ENCODE data around the gene KCNJ18.
"Not testable (repeated sequence)": the region's sequence is repeated elsewhere in the genome, so short reads cannot be mapped to it uniquely, and the experiment has no call there.

KCNJ18 gene

GRCh38 chr17:21711182-21711581, 18.9 kb downstream of the KCNJ18 start:
- H3K4me3 ChIP-seq (ENCODE audit: low read length) = no peak overlapping the region
- no peak for DNase-seq (ENCODE audit: low read depth)
- TF ChIP-seq, protein P1, sequence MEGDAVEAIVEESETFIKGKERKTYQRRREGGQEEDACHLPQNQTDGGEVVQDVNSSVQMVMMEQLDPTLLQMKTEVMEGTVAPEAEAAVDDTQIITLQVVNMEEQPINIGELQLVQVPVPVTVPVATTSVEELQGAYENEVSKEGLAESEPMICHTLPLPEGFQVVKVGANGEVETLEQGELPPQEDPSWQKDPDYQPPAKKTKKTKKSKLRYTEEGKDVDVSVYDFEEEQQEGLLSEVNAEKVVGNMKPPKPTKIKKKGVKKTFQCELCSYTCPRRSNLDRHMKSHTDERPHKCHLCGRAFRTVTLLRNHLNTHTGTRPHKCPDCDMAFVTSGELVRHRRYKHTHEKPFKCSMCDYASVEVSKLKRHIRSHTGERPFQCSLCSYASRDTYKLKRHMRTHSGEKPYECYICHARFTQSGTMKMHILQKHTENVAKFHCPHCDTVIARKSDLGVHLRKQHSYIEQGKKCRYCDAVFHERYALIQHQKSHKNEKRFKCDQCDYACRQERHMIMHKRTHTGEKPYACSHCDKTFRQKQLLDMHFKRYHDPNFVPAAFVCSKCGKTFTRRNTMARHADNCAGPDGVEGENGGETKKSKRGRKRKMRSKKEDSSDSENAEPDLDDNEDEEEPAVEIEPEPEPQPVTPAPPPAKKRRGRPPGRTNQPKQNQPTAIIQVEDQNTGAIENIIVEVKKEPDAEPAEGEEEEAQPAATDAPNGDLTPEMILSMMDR (conservative IDR thresholded peaks at IDR 0.05; ENCODE audit: low read depth, low read length) = no peak

- not testable (repeated sequence) for DNase-seq (ENCODE audit: low read depth); H3K4me3 ChIP-seq (ENCODE audit: low read length)
Measured at GRCh38 chr17:21713020-21713419, 20.7 kb downstream of the KCNJ18 start.

GRCh38 chr17:21713631-21714030, 21.3 kb downstream of the KCNJ18 start:
- not testable (repeated sequence) for DNase-seq (ENCODE audit: low read depth); H3K4me3 ChIP-seq (ENCODE audit: low read length)

DNA sequence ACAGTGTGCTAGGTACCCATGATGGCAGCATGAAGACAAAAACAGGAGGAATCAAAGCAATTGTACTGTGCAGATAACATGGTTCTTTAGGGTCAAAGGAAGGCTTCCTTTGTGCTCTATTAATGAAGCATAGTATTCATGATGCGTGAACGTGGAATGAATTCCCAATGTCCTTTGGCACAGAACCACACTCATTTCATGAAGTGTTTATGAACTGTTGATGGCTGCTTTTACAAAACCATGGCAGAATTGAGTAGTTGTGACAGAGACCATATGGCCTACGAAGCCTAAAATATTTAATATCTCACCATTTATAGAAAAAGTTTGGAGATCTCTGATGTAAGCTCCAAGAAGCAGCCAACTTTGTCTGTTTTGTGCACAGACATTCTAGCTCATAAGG, 22.4 kb downstream of the KCNJ18 start:
- DNase-seq (ENCODE audit: low read depth); H3K4me3 ChIP-seq (ENCODE audit: low read length): not testable (repeated sequence)

- not testable (repeated sequence) for DNase-seq (ENCODE audit: low read depth); H3K4me3 ChIP-seq (ENCODE audit: low read length)
Measured at GRCh38 chr17:21715877-21716276, 23.6 kb downstream of the KCNJ18 start.

- DNase-seq (ENCODE audit: low read depth); H3K4me3 ChIP-seq (ENCODE audit: low read length): not testable (repeated sequence)
Measured at GRCh38 chr17:21718971-21719370, 26.6 kb downstream of the KCNJ18 start.

DNA sequence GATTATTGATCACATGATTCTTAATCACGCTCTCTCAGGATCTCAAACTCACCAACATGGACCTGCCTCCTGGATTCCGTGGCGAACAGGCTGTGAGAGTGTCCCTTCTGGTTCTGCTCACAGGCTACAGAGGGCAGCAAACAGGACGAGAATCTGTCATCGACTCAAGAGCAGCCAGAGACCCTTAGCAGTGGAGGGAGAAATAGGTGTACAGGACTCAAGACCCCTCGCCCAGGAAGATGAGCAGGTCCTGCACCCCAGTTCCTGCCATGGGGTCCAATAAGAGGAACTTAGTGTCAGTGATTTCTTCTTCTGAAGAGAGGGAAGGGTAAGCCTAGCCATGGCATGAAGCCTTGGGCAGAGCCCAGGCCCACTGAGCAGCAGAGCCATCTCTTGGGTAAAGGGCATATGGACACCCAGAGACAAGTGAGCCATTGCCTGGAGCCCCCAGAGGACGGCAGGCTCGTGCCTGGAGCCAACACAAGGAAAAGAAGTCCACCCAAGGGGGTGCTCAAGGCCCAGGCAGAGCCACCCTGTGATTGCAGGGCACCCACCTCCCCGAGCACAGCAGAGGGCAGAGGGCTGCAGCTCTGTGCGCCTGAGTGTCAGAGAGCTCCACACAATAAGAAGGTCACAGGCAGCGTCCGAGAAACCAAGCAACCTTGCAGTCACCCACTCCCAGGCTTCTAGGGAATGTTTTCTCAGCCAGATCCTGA, 27.3 kb downstream of the KCNJ18 start:
- not testable (repeated sequence) for DNase-seq (ENCODE audit: low read depth); H3K4me3 ChIP-seq (ENCODE audit: low read length)

DNA sequence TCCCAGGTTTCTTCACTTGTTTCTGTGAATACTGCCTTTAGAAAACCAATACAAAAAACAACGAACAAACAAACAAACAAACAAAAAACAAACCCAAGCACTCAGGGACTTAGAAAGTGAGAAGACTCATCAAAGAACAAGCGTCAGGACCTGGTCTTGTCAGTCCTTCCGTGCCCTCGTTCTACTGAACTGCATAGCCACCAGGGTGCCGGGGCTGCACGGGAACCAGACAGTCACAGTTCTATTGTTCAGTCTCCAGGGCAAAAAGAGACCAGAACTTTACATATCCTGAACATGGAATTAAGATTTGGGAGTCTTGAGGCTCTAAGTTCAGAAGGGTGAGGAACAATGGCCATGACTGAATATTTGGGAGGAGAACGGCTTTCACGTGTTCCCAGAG, 28.2 kb downstream of the KCNJ18 start:
- not testable (repeated sequence) for H3K4me3 ChIP-seq (ENCODE audit: low read length); DNase-seq (ENCODE audit: low read depth)

DNA sequence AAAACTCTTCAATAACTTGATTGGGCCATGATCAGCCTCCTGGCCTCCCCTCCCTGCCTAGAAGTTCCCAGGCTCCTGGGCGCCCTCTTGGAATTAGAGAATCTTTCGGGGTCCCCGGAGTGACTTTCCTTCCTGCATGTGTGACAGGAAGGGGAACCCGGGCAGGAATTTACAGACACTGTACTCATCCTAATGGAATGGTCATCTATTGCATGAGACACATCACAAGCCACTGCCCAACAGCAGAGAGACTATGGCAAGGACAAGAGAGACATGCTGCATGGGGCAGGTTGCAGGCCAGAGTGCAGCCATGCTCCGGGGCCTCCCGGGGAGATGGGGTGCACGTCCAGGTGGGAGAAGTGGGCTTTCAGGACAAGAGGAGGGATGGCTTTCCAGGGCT, 29.9 kb downstream of the KCNJ18 start:
- H3K4me3 ChIP-seq (ENCODE audit: low read length); DNase-seq (ENCODE audit: low read depth): not testable (repeated sequence)

DNA sequence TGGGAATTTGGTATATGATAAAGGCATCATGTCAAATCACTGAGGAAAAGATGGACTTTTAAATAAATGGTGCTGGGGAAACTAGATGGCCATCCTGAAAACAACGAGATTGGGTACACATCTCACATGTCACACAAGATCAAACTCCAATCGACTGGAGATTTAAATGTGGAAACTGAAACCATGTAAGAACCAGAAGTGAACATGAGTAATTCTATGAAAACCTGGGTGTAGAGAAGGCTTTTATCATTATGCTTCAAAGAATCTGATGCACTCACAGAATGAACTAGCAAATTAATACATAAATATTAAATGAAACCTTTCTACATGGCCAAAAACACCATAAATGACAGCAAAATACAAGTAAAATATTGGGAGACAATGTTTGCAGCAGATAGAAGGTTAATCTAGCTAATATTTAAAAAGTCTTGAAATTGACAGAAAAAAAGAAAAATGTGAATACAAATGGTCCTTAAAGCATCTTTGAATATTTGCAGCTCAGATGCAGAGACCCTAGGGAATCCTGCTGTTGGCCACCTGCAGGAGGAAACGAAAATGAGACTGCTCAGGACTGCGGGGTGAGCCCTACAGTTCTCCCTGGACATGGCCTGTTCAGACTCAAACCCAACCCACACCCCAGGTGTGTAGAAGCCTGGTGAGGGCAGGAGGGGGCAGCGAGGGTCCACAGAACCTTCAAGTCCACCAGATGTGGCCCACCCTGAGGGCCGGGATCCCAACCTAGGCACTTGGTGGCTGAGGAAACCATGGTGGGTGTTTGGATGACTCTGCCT, 32.1 kb downstream of the KCNJ18 start:
- not testable (repeated sequence) for DNase-seq (ENCODE audit: low read depth); H3K4me3 ChIP-seq (ENCODE audit: low read length)

GRCh38 chr17:21731076-21731475, 38.8 kb downstream of the KCNJ18 start:
- DNase-seq (ENCODE audit: low read depth); H3K4me3 ChIP-seq (ENCODE audit: low read length): not testable (repeated sequence)

DNA sequence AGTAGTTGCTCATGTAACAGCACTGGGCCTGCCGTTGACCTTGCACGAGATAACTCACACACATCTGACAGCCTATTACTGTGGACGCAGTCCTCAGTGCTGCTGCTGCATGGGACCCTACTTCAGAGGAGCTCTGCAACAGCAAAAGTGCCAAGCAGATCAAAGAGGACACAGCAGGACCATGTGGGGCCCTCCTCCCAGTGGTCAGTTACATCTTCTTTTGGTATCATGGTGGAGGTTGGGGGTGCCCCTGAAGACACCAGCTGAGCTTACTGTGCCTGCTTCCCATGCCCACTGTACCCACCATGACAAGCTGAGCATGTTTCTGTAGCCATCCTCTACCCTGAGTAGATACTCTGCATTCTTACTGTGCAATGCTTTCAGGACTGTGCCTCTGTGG, 41.6 kb downstream of the KCNJ18 start:
- not testable (repeated sequence) for DNase-seq (ENCODE audit: low read depth); H3K4me3 ChIP-seq (ENCODE audit: low read length)

DNA sequence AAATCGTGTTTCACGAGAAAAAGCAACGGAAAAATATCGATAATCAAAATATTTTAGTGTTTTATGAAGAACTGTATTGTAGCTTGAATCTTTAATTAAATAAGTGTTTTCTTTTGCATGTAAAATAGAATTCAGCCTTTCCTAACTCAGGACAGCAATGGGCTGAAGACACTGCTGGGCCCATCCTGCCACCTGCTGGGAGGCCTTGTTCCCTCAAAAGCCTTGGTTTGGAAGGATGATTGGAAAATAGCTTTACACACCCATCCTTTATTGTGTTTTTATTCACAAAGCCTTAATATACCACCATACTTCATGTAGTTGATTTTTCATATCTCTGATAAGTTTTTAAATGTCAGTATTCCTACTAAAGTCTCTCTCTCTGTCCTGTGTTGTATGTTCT, 43.5 kb downstream of the KCNJ18 start:
- not testable (repeated sequence) for DNase-seq (ENCODE audit: low read depth); H3K4me3 ChIP-seq (ENCODE audit: low read length)

GRCh38 chr17:21737015-21737580, 44.8 kb downstream of the KCNJ18 start:
- H3K4me3 ChIP-seq (ENCODE audit: low read length); DNase-seq (ENCODE audit: low read depth): not testable (repeated sequence)

DNA sequence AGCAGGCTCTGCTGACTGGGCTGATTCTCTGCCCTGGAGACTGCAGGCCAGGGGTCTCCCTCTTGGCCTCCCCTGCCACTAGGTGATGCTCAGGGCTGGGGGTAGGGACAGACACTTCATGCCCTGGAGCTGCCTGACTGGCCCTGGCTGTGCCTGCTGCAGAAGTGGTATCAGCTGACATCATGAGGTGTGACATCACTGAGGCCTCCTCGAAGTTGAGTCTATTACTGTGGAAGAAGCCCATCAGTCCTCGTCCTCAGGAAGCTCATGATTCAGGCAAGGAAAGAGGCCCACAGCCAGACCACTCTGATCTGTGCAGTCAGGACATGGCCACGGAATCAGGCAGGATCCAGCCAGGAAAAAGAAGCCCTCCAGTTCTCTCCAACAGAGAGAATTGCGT, 45.9 kb downstream of the KCNJ18 start:
- not testable (repeated sequence) for H3K4me3 ChIP-seq (ENCODE audit: low read length); DNase-seq (ENCODE audit: low read depth)

- not testable (repeated sequence) for H3K4me3 ChIP-seq (ENCODE audit: low read length)
Measured at GRCh38 chr17:21738877-21739474, 46.7 kb downstream of the KCNJ18 start.

DNA sequence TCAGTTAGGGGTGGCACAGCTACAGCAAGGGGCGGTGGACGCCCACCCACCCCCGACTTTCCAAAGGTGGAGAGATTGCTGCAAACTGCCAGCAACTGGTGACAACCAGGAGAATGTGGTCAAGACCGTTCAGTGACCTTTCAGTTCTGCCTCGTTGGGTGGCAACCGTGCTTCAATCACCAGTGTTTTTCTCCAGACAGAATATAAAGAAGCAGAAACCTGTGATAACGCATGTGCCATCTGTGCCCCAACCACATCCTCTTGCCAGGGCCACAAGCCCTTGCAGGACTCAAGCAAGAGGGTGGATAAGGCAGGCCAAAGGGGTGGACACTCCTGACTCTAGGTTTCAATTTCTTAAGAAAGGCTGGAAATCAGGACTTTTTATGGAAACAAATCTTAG, 47.2 kb downstream of the KCNJ18 start:
- not testable (repeated sequence) for H3K4me3 ChIP-seq (ENCODE audit: low read length)

More at GRCh38 chr17:21738877-21739474, 46.7 kb downstream of the KCNJ18 start:
- not testable (repeated sequence) for DNase-seq (ENCODE audit: low read depth)

GRCh38 chr17:21740836-21741235, 48.5 kb downstream of the KCNJ18 start:
- not testable (repeated sequence) for H3K4me3 ChIP-seq (ENCODE audit: low read length)

More for the DNA sequence above, 47.2 kb downstream of the KCNJ18 start:
- DNase-seq (ENCODE audit: low read depth) = not testable (repeated sequence)

More at GRCh38 chr17:21740836-21741235, 48.5 kb downstream of the KCNJ18 start:
- DNase-seq (ENCODE audit: low read depth) = not testable (repeated sequence)
